Caki2 (cell line): Measurements from ENCODE around the gene MBD3L2. TPM values are rescaled to one million over a fixed set of nuclear protein-coding genes. Genes with fewer than 3 reads are reported as not detected.
"Not testable (repeated sequence)": the region's sequence is repeated elsewhere in the genome, so short reads cannot be mapped to it uniquely, and the experiment has no call there.

Experiments used
- DNase-seq: peaks from one replicate; pipeline ENCODE4 v3.0.0-alpha.2; 2015; ENCODE audit warnings: low read depth
- in situ Hi-C: cut with HindIII; loops from 2 replicates; pipeline ENCODE4 v1.10.0; 2016; ENCODE audit warnings: low sequenced_read_pairs, low pct_unique_long_range_greater_than_20kb, mixed read lengths
- total RNA-seq: library from RNA; depleted of rRNA; stranded (reverse); fragments of >200 nt; shearing (Covaris generic); gene quantifications from 2 replicates; pipeline ENCODE4 v1.2.3, GENCODE V29; 2014; ENCODE audit warnings: low replicate concordance

MBD3L2 gene
- total RNA-seq, 1 experiment from 2014 or later, result not detected

GRCh38 chr19:7055679-7056078, 6.6 kb downstream of the MBD3L2 start:
- DNase-seq, in situ Hi-C loops: not testable (repeated sequence)

- DNase-seq, in situ Hi-C loops: not testable (repeated sequence)
These were observed 7.2 kb downstream of the MBD3L2 start for GRCh38 chr19:7056371-7056770.

- in situ Hi-C loops, DNase-seq: not testable (repeated sequence)
These were observed 9.5 kb downstream of the MBD3L2 start, which contains the start of gene MBD3L3 for GRCh38 chr19:7058576-7058975. MBD3L3 (minus strand) TSS chr19:7058676; CDS start chr19:7058605, 71 bp downstream.

GRCh38 chr19:7059977-7060376, 10.9 kb downstream of the MBD3L2 start:
- not testable (repeated sequence) for DNase-seq

GRCh38 chr19:7063339-7063738, 14.2 kb downstream of the MBD3L2 start:
- in situ Hi-C loops, result no loop called here
- DNase-seq, result no peak

More at GRCh38 chr19:7059977-7060376, 10.9 kb downstream of the MBD3L2 start:
- in situ Hi-C loops, result not testable (repeated sequence)

GRCh38 chr19:7063764-7064418, 14.8 kb downstream of the MBD3L2 start:
- in situ Hi-C loops, result no loop called here

GRCh38 chr19:7067122-7067521, 18.0 kb downstream of the MBD3L2 start:
- DNase-seq, in situ Hi-C loops: not testable (repeated sequence)

More at GRCh38 chr19:7063764-7064418, 14.8 kb downstream of the MBD3L2 start:
- DNase-seq, result no peak

- DNase-seq, result no peak
- in situ Hi-C loops, result no loop called here
These were observed 18.6 kb downstream of the MBD3L2 start for GRCh38 chr19:7067716-7068115.

GRCh38 chr19:7068599-7068998, 19.5 kb downstream of the MBD3L2 start:
- DNase-seq, result no peak

GRCh38 chr19:7069042-7069903, 20.2 kb downstream of the MBD3L2 start, which contains the start of gene ZNF557:
ZNF557 (plus strand) TSS chr19:7069703; CDS start chr19:7075075, 5,372 bp downstream.
- peak; percentile 88 for DNase-seq
- in situ Hi-C loops, result no loop called here

More at GRCh38 chr19:7068599-7068998, 19.5 kb downstream of the MBD3L2 start:
- in situ Hi-C loops, result no loop called here

GRCh38 chr19:7069904-7070226, 20.7 kb downstream of the MBD3L2 start:
- in situ Hi-C loops, result no loop called here
- DNase-seq, result no peak

GRCh38 chr19:7072541-7072940, 23.4 kb downstream of the MBD3L2 start:
- no peak for DNase-seq
- in situ Hi-C loops, result no loop called here

GRCh38 chr19:7074705-7075282, 25.7 kb downstream of the MBD3L2 start:
- in situ Hi-C loops, result no loop called here
- DNase-seq, result no peak

- in situ Hi-C loops, result no loop called here
- no peak for DNase-seq
These were observed 27.0 kb downstream of the MBD3L2 start for GRCh38 chr19:7076151-7076550.

- in situ Hi-C loops, result no loop called here
These were observed 28.9 kb downstream of the MBD3L2 start for GRCh38 chr19:7078008-7078407.

GRCh38 chr19:7083076-7083956, 34.2 kb downstream of the MBD3L2 start:
- in situ Hi-C loops, result no loop called here
- DNase-seq, result peak; percentile 34

More at GRCh38 chr19:7078008-7078407, 28.9 kb downstream of the MBD3L2 start:
- no peak for DNase-seq

- in situ Hi-C loops, result no loop called here
- DNase-seq, result no peak
These were observed 39.9 kb downstream of the MBD3L2 start for GRCh38 chr19:7088999-7089398.

- in situ Hi-C loops, result no loop called here
- DNase-seq, result no peak
These were observed 49.0 kb downstream of the MBD3L2 start for GRCh38 chr19:7098096-7098495.
